HFF-Myc (cell line): Measurements from ENCODE around the gene IL1RL1.
"Not testable (repeated sequence)": the region's sequence is repeated elsewhere in the genome, so short reads cannot be mapped to it uniquely, and the experiment has no call there.

ENCODE experiments used
- DNase-seq: peaks from one replicate; pipeline ENCODE4 v3.0.0-alpha.2; 2011; ENCODE audit warnings: low read depth; ENCODE audit errors: extremely low read depth
- H3K4me3 ChIP-seq: replicated peaks from 2 replicates; pipeline ENCODE4 v1.5.1; 2011; ENCODE audit warnings: low read depth, mild to moderate bottlenecking, control low read depth, low read length
- TF ChIP-seq, protein P1 (sequence below): IDR thresholded peaks from 2 replicates; pipeline ENCODE4 v1.5.1; 2012; ENCODE audit warnings: mild to moderate bottlenecking, low read depth, low read length, control low read depth; ENCODE audit errors: missing control alignments

Gene IL1RL1

DNA sequence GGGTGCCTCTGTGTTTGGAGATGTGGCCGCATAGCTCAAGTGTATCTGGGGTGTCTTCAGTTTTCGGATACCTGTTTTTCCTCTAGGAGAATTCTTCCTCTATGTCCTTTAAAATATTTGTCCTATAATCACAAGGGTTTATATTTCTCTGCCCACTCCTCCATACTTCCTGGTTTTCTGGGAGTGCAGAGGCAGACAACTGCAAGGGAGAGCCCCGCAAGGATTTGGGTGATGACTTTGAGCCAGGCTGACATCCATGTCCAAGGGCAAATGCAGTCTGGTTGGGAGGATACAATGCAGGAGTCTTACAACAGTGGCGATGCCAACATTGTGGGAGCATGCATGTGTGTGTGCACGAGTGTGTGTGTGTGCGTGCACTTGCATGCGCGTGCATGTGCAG is 2.1 kb downstream of the IL1RL1 start:
- H3K4me3 ChIP-seq: no peak overlapping the region
- TF ChIP-seq, protein P1, sequence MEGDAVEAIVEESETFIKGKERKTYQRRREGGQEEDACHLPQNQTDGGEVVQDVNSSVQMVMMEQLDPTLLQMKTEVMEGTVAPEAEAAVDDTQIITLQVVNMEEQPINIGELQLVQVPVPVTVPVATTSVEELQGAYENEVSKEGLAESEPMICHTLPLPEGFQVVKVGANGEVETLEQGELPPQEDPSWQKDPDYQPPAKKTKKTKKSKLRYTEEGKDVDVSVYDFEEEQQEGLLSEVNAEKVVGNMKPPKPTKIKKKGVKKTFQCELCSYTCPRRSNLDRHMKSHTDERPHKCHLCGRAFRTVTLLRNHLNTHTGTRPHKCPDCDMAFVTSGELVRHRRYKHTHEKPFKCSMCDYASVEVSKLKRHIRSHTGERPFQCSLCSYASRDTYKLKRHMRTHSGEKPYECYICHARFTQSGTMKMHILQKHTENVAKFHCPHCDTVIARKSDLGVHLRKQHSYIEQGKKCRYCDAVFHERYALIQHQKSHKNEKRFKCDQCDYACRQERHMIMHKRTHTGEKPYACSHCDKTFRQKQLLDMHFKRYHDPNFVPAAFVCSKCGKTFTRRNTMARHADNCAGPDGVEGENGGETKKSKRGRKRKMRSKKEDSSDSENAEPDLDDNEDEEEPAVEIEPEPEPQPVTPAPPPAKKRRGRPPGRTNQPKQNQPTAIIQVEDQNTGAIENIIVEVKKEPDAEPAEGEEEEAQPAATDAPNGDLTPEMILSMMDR: no peak
- DNase-seq: no peak

DNA sequence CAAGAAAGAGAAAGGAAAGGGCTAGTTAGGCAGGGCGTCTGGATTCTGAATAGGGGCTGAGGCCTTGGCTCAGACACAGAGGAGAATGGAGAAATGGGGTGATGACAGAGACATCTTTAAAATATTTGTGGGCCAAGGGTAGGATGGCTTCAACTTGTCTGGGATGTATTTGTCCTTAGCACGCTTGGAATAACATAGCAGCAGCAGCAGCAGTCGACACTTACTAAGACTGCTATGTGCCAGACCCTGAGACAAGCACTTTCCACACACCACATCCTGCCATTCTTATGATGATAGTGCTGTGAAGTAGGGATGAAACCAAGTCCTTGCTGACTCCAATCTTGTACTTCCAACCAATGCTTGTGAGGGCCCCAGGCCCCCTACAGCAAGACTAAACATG is 2.6 kb downstream of the IL1RL1 start:
- H3K4me3 ChIP-seq: no peak overlapping the region
- no peak for DNase-seq
- TF ChIP-seq, protein P1: no peak

DNA sequence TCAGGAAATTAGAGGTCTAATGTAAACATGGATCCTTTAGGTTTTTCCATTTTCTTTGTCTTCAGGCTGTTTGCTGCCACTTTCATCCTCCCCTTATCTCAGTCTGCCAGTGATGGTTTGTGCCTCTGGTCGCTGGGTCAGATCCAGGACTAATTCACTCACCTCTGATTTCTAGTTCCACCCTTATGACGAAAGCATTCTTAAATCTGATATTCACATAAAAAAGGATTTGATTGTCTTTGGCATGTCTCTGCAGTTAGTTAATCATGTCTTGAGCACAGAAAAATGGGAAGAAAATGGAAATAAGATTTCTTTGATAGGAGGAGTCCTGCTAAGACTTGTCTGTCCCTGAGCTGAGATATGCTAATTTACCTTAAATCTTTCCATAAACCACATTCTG is 4.6 kb downstream of the IL1RL1 start:
- no peak overlapping the region for H3K4me3 ChIP-seq
- no peak for DNase-seq
- TF ChIP-seq, protein P1: no peak

DNA sequence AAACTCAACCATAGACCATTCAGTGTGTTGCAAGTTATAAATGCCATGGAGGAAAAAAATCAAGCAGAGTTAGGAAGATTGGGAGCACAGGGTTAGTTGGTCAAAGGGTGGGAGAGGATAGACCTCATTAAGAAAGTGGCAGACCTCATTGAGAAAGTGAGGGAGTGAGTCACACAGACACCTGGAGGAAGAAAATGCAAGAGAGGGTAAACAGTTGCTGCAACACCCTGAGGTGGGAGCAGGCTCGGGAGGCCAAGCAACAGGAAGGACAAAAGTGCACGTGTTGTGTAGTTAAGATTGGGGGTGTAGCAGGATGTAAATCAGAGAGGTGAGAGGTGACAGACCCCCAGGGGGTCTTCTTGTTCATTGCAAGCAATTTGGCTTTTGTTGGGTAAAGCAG is 6.4 kb downstream of the IL1RL1 start:
- TF ChIP-seq, protein P1: no peak
- H3K4me3 ChIP-seq: no peak overlapping the region
- no peak for DNase-seq

DNA sequence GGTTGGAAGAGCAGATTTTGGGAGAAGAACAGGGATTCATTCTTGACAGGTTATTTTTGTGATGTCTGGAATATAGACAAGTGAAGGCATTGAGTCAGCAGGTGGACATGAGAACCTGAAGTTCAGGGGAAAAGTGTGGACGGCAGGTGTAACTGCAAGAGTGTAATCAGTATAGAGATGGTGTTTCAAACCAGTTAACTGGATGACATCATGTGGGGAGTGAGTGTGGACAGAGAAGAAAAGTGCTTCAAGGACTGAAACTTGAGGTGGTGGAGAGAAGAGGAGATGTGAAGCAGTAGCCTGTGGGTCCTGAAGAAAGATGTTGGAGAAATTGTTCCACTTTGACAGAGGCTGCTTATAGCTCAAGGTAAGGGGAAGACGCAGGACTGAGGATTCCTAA is 7.1 kb downstream of the IL1RL1 start:
- TF ChIP-seq, protein P1: no peak
- no peak overlapping the region for H3K4me3 ChIP-seq
- no peak for DNase-seq

DNA sequence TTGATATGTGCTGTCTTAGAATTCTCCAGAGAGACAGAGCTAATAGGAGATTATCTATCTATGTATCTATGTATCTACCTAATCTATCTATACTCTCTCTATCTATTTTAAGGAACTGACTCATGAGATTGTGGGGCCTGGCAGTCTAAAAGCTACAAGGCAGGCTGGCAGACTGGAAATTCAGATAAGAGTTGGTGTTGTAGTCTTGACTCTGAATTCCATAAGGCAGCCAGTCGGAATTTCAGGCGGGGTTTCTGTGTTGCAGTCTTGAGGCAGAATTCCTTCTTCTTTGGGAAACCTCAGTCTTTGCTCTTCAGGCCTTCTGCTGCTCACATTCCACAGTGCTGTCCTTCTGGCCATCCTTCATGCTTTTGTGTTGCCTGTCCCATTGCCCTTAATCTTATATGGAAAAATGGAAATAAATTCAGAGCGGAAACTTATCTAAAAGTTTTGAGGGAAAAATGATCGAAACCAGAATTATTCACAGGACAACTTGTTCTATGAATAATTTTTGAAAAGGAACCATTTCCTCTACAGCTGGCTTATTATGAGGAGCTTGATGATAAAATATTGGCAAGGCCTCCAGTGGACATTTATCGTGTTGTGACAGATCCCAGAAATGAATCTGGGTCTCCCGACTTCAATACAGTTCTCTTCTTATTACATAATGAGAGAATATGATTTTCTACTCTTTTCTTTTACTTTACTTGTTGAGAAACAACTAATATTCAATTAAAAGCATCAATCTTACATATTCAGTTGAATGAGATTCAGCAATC is 10.8 kb downstream of the IL1RL1 start:
- TF ChIP-seq, protein P1: no peak
- no peak overlapping the region for H3K4me3 ChIP-seq
- DNase-seq: no peak

DNA sequence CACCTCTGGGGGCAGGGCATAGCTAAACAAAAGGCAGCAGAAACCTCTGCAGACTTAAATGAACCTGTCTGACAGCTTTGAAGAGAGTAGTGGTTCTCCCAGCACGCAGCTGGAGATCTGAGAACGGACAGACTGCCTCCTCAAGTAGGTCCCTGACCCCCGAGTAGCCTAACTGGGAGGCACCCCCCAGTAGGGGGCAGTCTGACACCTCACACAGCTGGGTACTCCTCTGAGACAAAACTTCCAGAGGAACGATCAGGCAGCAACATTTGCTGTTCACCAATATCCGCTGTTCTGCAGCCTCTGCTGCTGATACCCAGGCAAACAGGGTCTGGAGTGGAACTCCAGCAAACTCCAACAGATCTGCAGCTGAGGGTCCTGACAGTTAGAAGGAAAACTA is 13.6 kb downstream of the IL1RL1 start:
- not testable (repeated sequence) for DNase-seq, H3K4me3 ChIP-seq
